Transverse colon (tissue), 4 donors: ENCODE results near the gene U2AF1.
"Not testable (repeated sequence)": the region's sequence is repeated elsewhere in the genome, so short reads cannot be mapped to it uniquely, and the experiment has no call there.

Source experiments
- POLR2A ChIP-seq: fragments of 450-650 bp; IDR thresholded peaks from one replicate; pipeline ENCODE4 v1.6.1; 2016; ENCODE audit warnings: antibody characterized with exemption, mild to moderate bottlenecking, moderate library complexity
- POLR2AphosphoS5 ChIP-seq, 3 donors: sonication (generic); formaldehyde crosslinking; IDR thresholded peaks; one replicate each; pipeline ENCODE4 v1.6.1; 2016; ENCODE audit warnings: antibody characterized with exemption in 3 of 3
- TF ChIP-seq, protein P1 (sequence below), 5 experiments: fragments of 200-600 bp in 3 of 5; fragments of 450-650 bp in 2 of 5; sonication (generic) in 3 of 5; IDR thresholded peaks; 1 replicate in 2 of 5; 2 replicates in 3 of 5; pipeline ENCODE4 v1.5.1; 2016 to 2017; ENCODE audit warnings: antibody characterized with exemption in 5 of 5, inconsistent platforms in 3 of 5, mild to moderate bottlenecking in 2 of 5, moderate library complexity in 1 of 5

DNA sequence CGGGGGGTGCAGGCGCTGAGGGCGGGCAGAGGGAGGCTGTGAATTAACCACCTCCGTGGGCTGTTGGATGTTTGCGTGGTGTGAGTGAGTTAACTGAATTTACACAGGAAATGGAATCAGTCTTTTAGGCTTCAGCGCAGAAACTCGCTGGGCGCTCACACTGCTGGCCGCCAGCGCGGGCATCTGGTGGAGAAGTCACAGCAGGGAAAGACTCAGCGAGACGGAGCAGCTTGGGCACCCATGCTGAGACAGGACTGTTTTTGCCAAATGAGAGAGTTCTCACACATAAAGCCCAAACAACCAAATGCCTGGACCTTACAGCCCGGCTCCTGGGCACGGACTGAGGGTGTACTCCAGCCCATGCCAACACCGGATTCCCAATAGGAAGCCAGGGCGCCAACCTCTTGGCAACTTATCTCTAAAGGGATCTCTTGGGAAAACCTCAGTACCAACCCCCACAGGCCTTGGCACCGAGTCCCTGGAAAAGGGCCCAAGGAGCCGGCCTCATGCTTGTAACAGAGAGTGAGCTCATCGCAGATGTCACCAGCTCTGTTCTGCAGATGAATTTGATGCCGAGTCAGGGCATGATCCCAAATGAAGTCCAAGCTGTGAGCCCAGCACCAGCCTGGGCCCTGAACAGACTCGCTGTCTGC is 43.0 kb downstream of the U2AF1 start:
- TF ChIP-seq, protein P1, sequence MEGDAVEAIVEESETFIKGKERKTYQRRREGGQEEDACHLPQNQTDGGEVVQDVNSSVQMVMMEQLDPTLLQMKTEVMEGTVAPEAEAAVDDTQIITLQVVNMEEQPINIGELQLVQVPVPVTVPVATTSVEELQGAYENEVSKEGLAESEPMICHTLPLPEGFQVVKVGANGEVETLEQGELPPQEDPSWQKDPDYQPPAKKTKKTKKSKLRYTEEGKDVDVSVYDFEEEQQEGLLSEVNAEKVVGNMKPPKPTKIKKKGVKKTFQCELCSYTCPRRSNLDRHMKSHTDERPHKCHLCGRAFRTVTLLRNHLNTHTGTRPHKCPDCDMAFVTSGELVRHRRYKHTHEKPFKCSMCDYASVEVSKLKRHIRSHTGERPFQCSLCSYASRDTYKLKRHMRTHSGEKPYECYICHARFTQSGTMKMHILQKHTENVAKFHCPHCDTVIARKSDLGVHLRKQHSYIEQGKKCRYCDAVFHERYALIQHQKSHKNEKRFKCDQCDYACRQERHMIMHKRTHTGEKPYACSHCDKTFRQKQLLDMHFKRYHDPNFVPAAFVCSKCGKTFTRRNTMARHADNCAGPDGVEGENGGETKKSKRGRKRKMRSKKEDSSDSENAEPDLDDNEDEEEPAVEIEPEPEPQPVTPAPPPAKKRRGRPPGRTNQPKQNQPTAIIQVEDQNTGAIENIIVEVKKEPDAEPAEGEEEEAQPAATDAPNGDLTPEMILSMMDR (IDR thresholded peaks at IDR 0.05), result not testable (repeated sequence)
- not testable (repeated sequence) for TF ChIP-seq POLR2AphosphoS5 (IDR thresholded peaks at IDR 0.05); POLR2A
